ENCODE data around the gene FAM110D.

The FAM110D gene

GRCh38 chr1:26189331-26189730 is 30.5 kb downstream of the FAM110D start:
- DNase-seq (ENCODE audit: low read depth): no peak

- no peak for DNase-seq (ENCODE audit: low read depth)
Measured at GRCh38 chr1:26189751-26190275, 30.9 kb downstream of the FAM110D start.

GRCh38 chr1:26190373-26190987 is 31.6 kb downstream of the FAM110D start, which contains the start of gene CATSPER4:
TSS of gene CATSPER4 (plus strand) at chr1:26190602. CDS start at chr1:26190628, 26 bp downstream.
- no peak for DNase-seq (ENCODE audit: low read depth)

- peak; percentile 15 for DNase-seq (ENCODE audit: low read depth)
Measured at GRCh38 chr1:26191739-26192138, 32.9 kb downstream of the FAM110D start.

GRCh38 chr1:26195805-26196204 is 36.9 kb downstream of the FAM110D start:
- no peak for DNase-seq (ENCODE audit: low read depth)

- DNase-seq (ENCODE audit: low read depth): no peak
Measured at GRCh38 chr1:26197301-26197700, 38.4 kb downstream of the FAM110D start.

GRCh38 chr1:26197813-26198212 is 38.9 kb downstream of the FAM110D start:
- no peak for DNase-seq (ENCODE audit: low read depth)

- DNase-seq (ENCODE audit: low read depth): no peak
Measured at GRCh38 chr1:26200413-26200812, 41.5 kb downstream of the FAM110D start.

GRCh38 chr1:26203642-26204318 is 44.9 kb downstream of the FAM110D start:
- DNase-seq (ENCODE audit: low read depth): no peak

GRCh38 chr1:26210147-26210870 is 51.4 kb downstream of the FAM110D start:
- no peak for DNase-seq (ENCODE audit: low read depth)

GRCh38 chr1:26212726-26213125 is 53.8 kb downstream of the FAM110D start:
- DNase-seq (ENCODE audit: low read depth): no peak

- DNase-seq (ENCODE audit: low read depth): no peak
Measured at GRCh38 chr1:26213335-26213905, 54.5 kb downstream of the FAM110D start.
